Measurements from ENCODE around the gene ATP5MG. TPM values are rescaled to one million over a fixed set of nuclear protein-coding genes. Genes with fewer than 3 reads are reported as not detected.
"Not testable (repeated sequence)": the region's sequence is repeated elsewhere in the genome, so short reads cannot be mapped to it uniquely, and the experiment has no call there.

ATP5MG gene
- polyA plus RNA-seq, 1 experiment, result 170 TPM

DNA sequence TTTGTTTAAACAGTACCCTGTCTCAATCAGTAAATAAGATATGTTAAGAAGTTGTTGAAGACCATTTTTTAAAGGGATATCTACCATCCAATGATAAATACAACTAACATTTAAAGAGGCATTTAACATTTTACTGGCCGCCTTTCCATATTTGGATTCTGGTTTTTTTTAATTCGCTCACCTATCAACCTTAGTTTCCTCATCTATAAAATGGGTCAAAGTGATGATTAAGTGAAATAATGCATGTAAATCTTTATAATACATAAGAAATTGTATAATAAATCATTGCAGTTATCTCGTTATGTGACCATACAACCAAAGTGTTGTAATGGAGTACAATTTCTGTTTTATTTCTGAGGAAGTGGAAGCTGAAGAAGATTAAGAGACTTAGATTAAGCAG is 17.7 kb upstream of the ATP5MG start:
- ChIA-PET POLR2A (no interaction called here), CTCF (no interaction called here)
- Histone ChIP-seq H3K27me3 (ENCODE audit: control insufficient read depth, insufficient read depth, low read length) (no peaks in the 10 kb centered on the region), H3K36me3 (ENCODE audit: control insufficient read depth, insufficient read depth, low read length) (peaks cover 26% of the 10 kb centered on the region), H3K4me3 (ENCODE audit: low read depth, low read length) (no peak overlapping the region)
- no peak for TF ChIP-seq CTCF (IDR thresholded peaks at IDR 0.05; ENCODE audit: insufficient read depth, low read depth, low read length)
- no peak for DNase-seq (ENCODE audit: low read depth)

GRCh38 chr11:118396097-118396501 is 5.3 kb upstream of the ATP5MG start:
- no peak for DNase-seq (ENCODE audit: low read depth)
- Histone ChIP-seq H3K36me3 (ENCODE audit: control insufficient read depth, insufficient read depth, low read length) (peaks cover 2% of the 10 kb centered on the region), H3K4me3 (ENCODE audit: low read depth, low read length) (no peak overlapping the region), H3K27me3 (ENCODE audit: control insufficient read depth, insufficient read depth, low read length) (no peaks in the 10 kb centered on the region)
- POLR2A ChIA-PET, result no interaction called here
- TF ChIP-seq CTCF (IDR thresholded peaks at IDR 0.05; ENCODE audit: insufficient read depth, low read depth, low read length), result no peak
- CTCF ChIA-PET, result no interaction called here

GRCh38 chr11:118397448-118397847 is 4.0 kb upstream of the ATP5MG start:
- POLR2A ChIA-PET, result no interaction called here
- Histone ChIP-seq H3K36me3 (ENCODE audit: control insufficient read depth, insufficient read depth, low read length) (peaks cover 2% of the 10 kb centered on the region), H3K4me3 (ENCODE audit: low read depth, low read length) (no peak overlapping the region), H3K27me3 (ENCODE audit: control insufficient read depth, insufficient read depth, low read length) (no peaks in the 10 kb centered on the region)
- TF ChIP-seq CTCF (IDR thresholded peaks at IDR 0.05; ENCODE audit: insufficient read depth, low read depth, low read length), result no peak
- no peak for DNase-seq (ENCODE audit: low read depth)
- CTCF ChIA-PET, result interaction anchor here (0.8 to 1.5 kb wide), 2 partner anchors 21 to 199 kb away, joined by 3 to 5 read pairs; no protein-coding TSS in a partner anchor

- CTCF ChIA-PET, result interaction anchor here (0.6 kb wide), 2 partner anchors 227 to 1057 kb away, joined by 3 to 4 read pairs; no protein-coding TSS in a partner anchor
- no peaks in the 10 kb centered on the region for H3K27me3 ChIP-seq (ENCODE audit: control insufficient read depth, insufficient read depth, low read length)
- DNase-seq (ENCODE audit: low read depth), result no peak
- POLR2A ChIA-PET, result no interaction called here
- TF ChIP-seq CTCF (IDR thresholded peaks at IDR 0.05; ENCODE audit: insufficient read depth, low read depth, low read length), result no peak
- H3K36me3 ChIP-seq (ENCODE audit: control insufficient read depth, insufficient read depth, low read length), result peaks cover 2% of the 10 kb centered on the region
- no peak overlapping the region for H3K4me3 ChIP-seq (ENCODE audit: low read depth, low read length)
Measured at GRCh38 chr11:118398791-118399559, 2.4 kb upstream of the ATP5MG start.

- Histone ChIP-seq H3K36me3 (ENCODE audit: control insufficient read depth, insufficient read depth, low read length) (no peaks in the 10 kb centered on the region), H3K4me3 (ENCODE audit: low read depth, low read length) (peak overlapping the region; percentile 95), H3K27me3 (ENCODE audit: control insufficient read depth, insufficient read depth, low read length) (no peaks in the 10 kb centered on the region)
- POLR2A ChIA-PET, result interaction anchor here (0.6 to 0.7 kb wide), 2 partner anchors 17 to 29 kb away, joined by 3 to 6 read pairs; no protein-coding TSS in a partner anchor
- CTCF ChIA-PET, result interaction anchor here (1.0 to 1.6 kb wide), 4 partner anchors 24 to 97 kb away, joined by 3 to 11 read pairs (median 8); no protein-coding TSS in a partner anchor
- no peak for TF ChIP-seq CTCF (IDR thresholded peaks at IDR 0.05; ENCODE audit: insufficient read depth, low read depth, low read length)
- peak; percentile 60 for DNase-seq (ENCODE audit: low read depth)
Measured at GRCh38 chr11:118401880-118402590, 629 bp downstream of the ATP5MG start.

DNA sequence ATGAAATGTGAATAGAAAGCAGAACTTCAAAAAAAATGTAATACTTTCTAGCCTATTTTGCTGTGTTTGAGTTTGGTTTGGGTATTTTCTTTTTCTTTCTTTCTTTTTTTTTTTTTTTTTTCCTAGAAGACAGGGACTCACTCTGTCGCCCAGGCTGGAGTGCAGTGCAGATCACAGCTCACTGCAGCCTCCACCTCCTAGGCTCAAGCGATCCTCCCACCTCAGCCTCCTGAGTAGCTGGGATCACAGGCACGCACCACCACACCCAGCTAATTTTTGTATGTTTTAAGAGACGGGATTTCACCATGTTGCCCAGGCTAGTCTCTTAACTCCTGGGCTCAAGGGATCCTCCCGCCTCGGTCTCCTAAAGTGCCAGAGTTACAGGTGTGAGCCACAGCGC is 1.2 kb downstream of the ATP5MG start:
- CTCF ChIA-PET, result interaction anchor here (1.0 to 1.6 kb wide), 5 partner anchors 23 to 97 kb away, joined by 3 to 11 read pairs (median 8); no protein-coding TSS in a partner anchor
- POLR2A ChIA-PET, result interaction anchor here (0.6 to 0.7 kb wide), 2 partner anchors 17 to 30 kb away, joined by 3 to 6 read pairs; no protein-coding TSS in a partner anchor
- DNase-seq (ENCODE audit: low read depth), result not testable (repeated sequence)

More for the DNA sequence above, 1.2 kb downstream of the ATP5MG start:
- not testable (repeated sequence) for H3K27me3 ChIP-seq (ENCODE audit: control insufficient read depth, insufficient read depth, low read length); H3K36me3 ChIP-seq (ENCODE audit: control insufficient read depth, insufficient read depth, low read length)
- H3K4me3 ChIP-seq (ENCODE audit: low read depth, low read length), result peak overlapping the region; percentile 95
